HG02973 (cell line): Measurements from ENCODE around the gene RUNDC3A.

Experiments
- ATAC-seq: cut with Tn5 transposase; IDR thresholded peaks from one replicate; pipeline ENCODE4 v1.9.1; 2021; ENCODE audit warnings: moderate library complexity; ENCODE audit not compliant: unreplicated experiment

RUNDC3A gene

GRCh38 chr17:44283344-44284023 lies 24.9 kb upstream of the RUNDC3A start:
- ATAC-seq, result no peak

DNA sequence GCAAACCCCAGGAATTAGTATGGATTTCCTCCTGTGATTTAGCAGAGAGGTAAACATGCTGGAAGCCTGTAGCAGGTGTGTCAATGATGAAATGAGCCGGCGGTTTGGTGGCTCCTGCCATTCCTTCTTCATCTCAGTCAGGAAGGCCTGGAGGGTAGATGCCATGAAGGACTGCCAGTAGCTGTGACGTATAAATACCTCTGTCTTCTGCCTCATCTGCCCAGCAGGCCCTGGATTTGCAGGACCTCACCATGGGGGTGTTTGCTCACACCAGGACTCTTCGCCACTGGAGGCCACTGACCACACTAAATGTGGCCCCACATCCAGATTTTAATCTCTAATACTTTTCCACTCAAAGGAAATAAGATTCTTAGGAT lies 24.4 kb upstream of the RUNDC3A start:
- no peak for ATAC-seq

- no peak for ATAC-seq
These were observed 20.8 kb upstream of the RUNDC3A start for GRCh38 chr17:44287651-44288050.

GRCh38 chr17:44293509-44294226 lies 14.7 kb upstream of the RUNDC3A start:
- no peak for ATAC-seq

GRCh38 chr17:44297975-44298374 lies 10.4 kb upstream of the RUNDC3A start:
- no peak for ATAC-seq

DNA sequence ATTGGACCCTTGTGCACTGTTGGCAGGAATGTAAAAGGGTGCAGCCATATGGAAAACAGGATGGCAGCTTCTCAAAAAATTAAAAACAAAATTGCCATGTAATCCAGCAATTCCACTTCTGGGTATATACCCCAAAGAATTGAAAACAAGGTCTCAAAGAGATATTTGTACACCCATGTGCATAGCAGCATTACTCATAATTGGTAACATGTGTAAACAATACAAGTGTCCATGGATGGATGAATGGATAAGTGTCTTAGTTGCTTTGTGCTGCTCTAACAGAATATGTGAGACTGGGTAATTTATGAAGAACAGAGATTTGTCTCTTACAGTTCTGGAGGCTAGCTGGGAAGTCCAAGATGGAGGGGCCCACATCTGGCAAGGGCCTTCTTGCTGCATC lies 3.8 kb upstream of the RUNDC3A start:
- ATAC-seq, result no peak

DNA sequence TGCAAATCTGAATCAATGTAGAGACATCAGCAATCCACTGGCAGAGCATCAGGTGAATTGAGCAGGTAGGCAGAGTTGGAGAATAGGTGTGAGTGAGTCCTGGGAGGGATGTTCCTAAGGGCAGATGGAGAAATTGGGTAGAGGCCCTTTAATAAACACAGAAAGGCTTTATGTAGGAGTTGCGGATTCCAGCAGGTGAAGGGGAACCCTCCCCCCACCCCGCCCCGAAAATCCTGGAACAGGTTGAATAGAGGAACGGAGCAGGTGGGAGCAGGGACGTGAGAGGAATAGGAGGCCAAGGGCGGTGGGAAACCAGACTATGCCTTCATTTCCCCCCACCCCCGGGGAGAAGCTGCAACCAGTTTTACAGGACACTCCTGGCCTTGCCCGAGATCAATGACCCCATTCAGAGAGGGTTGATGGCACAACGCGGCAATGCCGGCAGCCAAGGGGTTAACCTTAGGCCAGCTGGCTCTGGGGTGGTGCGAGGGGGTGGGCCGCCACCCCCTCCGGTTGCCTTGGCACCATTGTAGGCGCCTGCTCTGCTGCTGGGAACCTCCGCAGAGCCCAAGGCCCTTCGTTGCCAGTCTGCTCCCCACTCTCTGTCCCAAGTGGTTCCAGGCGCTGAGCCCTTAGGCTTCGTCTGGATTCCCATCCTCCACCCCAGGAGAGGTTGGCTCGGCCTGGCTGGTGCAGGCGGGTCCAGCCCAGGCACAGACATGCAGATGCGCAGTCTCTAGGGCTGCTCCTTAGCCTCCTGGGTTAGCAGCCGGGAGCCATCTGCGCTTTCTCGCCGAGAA lies 814 bp upstream of the RUNDC3A start:
- no peak for ATAC-seq

DNA sequence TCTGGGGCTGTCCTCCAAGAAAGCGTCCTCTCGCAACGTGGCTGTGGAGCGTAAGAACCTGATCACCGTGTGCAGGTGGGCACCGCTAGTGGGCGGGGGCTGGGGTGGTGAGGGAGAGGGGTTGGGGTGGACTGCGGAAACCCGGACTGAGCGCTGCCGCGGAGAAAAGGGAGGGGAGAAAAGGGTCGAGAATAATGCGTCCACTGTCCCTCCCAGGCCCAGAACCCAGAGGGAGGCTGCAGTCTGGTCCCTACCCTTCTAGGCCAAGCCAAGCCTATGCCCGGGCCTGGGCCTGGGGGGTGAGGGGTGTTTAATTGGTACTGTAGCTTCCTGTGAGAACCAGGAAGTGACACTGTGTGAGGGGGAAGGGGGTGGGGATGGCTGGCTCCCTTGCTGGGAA lies 464 bp downstream of the RUNDC3A start:
- no peak for ATAC-seq

DNA sequence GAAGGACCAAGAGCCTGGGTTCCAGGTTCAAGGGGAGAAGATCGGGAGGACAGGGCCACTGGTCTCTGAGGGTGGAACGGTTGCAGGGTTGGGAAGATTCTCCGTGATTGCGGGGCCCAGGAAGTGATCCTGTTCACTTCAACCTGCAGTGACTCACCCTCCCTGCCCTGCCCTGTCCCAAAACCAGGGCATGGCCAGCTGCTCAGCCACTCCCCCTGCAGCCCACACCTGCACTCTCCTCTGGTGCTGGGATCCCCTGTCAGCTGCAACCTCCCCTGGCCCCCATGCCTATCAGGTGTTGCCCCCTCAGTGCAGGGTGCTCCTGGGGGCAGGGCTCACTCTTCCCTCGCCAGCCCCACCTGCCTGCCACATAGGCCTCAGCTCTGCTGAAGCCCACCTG lies 1.1 kb downstream of the RUNDC3A start:
- ATAC-seq, result no peak

- no peak for ATAC-seq
These were observed 1.8 kb downstream of the RUNDC3A start for GRCh38 chr17:44310188-44310587.

GRCh38 chr17:44310609-44311376 lies 2.4 kb downstream of the RUNDC3A start:
- no peak for ATAC-seq

- ATAC-seq, result no peak
These were observed 3.3 kb downstream of the RUNDC3A start for GRCh38 chr17:44311562-44312181.

DNA sequence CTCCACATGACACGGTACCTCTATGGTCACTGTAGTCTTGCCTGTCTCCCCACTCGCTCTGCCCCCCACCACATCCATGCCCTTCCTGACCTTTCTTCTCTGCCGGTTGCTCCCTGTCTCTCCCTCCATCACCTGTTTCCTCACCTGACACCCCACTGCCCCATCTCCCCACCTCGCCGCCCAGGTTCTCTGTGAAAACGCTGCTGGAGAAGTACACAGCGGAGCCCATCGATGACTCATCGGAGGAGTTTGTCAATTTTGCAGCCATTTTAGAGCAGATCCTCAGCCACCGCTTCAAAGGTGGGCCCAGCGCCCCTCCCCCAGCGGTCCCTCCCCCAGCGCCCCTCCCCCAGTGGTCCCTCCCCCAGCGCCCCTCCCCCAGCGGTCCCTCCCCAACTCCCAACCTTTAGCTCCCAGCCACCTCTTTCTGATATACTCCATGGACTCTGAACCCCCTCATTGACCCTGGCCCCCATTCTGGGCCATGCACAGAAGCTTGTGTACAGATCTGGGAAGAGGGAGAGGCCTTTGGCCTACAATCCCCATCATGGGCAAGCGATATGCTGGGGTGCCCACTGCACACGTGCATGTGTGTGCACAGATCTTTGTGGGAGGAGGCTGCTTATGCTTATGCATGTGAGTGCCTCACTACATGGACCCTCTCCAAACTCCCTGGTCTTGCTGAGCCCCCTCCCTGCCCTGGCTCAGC lies 4.1 kb downstream of the RUNDC3A start:
- ATAC-seq, result no peak

- ATAC-seq, result no peak
These were observed 5.6 kb downstream of the RUNDC3A start for GRCh38 chr17:44314031-44314430.

DNA sequence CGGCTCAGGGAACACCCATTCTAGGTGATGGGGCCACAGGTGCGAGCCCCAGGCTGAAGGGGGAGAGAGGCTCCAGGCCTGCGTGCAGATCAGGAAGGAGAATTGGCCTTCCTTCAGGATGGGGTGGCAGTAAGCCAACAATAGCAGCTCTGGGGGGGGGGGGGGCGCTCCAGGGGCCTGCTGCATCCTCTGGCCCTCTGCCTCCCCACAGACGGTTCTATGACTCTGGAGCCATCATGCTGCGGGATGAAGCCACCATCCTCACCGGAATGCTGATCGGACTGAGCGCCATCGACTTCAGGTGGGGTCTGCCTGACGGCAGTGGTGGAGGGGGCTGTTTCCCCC lies 6.1 kb downstream of the RUNDC3A start:
- no peak for ATAC-seq

DNA sequence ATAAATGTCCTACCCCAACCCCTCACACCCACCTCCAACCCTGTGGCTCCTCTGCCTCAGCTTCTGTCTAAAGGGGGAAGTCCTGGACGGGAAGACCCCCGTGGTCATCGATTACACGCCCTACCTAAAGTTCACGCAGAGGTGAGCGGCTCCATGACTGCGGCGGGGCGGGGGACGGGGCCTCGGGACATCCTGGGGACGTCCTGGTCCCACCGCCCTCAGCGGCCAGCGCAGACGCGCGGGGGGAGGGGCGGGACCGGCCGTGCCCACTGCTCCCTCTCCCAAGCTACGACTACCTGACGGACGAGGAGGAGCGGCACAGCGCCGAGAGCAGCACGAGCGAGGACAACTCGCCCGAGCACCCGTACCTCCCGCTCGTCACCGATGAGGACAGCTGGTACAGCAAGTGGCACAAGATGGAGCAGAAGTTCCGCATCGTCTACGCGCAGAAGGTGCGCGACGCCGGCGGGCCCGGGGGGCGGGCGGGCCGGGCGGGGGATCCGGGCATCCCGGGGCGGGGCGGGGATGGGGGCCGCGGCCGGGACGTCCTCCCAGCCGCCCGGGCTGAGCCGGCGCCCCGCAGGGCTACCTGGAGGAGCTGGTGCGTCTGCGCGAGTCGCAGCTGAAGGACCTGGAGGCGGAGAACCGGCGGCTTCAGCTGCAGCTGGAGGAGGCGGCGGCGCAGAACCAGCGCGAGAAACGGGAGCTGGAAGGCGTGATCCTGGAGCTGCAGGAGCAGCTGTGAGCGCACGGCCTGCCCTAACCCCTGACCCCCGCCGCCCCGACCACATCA lies 6.7 kb downstream of the RUNDC3A start:
- no peak for ATAC-seq

- no peak for ATAC-seq
These were observed 7.6 kb downstream of the RUNDC3A start for GRCh38 chr17:44315760-44316731.

DNA sequence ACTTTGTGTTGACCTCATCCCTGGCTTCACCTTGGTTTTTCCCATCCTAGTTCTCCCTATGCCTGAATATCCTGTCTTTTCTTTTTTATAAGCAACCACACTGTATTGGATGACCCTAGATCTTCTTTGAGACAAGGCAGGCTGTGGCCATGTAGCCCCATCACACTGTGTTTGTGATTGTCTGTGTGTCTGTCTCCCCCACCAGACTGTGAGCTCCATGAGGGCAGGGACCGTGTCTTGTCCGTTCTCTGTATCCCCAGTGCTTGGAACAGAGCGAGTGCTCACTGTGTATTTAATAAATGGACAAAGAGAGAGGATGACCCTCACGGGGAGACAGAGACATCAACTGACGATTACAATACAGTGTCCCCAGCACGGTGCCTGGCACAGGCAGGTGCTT lies 9.1 kb downstream of the RUNDC3A start:
- no peak for ATAC-seq
